ENCODE data around the gene FRAS1.

DNA sequence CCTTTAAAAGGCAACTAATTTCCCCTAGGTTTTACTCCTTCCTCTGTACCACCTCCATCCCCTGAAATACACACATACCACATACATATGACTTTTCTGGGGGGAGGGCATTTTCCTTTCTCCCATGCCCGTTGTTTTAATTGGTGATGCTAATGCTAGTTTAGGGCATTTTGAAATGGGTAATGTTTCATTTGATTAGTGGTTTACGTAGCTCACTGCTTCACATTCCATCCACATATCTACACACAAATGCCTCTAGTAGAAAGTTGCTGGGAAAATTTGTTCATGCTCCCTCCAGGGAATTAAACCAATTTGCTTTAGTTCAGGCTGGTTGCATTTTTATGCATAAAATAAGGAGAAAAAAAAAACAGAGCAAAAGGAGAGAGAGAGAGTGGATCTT, 231.2 kb downstream of the FRAS1 start:
- TF ChIP-seq, protein P1, sequence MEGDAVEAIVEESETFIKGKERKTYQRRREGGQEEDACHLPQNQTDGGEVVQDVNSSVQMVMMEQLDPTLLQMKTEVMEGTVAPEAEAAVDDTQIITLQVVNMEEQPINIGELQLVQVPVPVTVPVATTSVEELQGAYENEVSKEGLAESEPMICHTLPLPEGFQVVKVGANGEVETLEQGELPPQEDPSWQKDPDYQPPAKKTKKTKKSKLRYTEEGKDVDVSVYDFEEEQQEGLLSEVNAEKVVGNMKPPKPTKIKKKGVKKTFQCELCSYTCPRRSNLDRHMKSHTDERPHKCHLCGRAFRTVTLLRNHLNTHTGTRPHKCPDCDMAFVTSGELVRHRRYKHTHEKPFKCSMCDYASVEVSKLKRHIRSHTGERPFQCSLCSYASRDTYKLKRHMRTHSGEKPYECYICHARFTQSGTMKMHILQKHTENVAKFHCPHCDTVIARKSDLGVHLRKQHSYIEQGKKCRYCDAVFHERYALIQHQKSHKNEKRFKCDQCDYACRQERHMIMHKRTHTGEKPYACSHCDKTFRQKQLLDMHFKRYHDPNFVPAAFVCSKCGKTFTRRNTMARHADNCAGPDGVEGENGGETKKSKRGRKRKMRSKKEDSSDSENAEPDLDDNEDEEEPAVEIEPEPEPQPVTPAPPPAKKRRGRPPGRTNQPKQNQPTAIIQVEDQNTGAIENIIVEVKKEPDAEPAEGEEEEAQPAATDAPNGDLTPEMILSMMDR (IDR thresholded peaks at IDR 0.05), result no peak
- TF ChIP-seq POLR2A (IDR thresholded peaks at IDR 0.05), result no peak
